PC-3 (cell line): ENCODE results near the gene RYR2.

Experiments
- CTCF ChIP-seq: fragments of 300-600 bp; sonication (generic); conservative IDR thresholded peaks from 2 replicates; pipeline ENCODE4 v1.5.1; 2017; ENCODE audit warnings: antibody characterized with exemption, low read depth, mild to moderate bottlenecking, low read length
- EZH2 ChIP-seq: fragments of 300-600 bp; sonication (generic); IDR thresholded peaks from one replicate; pipeline ENCODE4 v1.6.1; 2017; ENCODE audit warnings: antibody characterized with exemption, mild to moderate bottlenecking, low read length; ENCODE audit not compliant: unreplicated experiment

- no peak for TF ChIP-seq CTCF
- TF ChIP-seq EZH2, result no peak
Observed at GRCh38 chr1:237877631-237878030, 835.6 kb downstream of the RYR2 start.
